Measurements from ENCODE around the gene LRBA.

LRBA gene

DNA sequence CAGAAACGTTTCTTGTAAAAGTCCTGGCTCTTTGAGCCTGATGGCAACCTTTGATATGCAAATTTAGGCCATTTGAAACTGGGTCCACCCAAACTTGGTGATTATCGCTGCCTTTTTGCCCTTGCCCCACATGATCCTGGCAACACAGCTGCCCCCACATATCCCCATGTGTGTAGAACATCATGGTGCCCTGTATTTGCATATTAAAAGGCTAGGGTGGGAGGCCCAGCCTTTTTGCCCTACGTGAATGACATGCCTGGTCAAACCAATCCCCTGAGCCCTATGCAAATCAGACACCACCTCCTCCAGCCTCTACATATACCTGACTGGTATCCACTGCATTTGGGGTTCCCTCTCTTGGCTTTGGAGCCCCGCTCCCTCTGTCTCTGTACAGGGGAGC, 230.8 kb downstream of the LRBA start:
- Histone ChIP-seq H3K27ac (ENCODE audit: low read depth, low read length) (no peak overlapping the region), H3K27me3 (ENCODE audit: control insufficient read depth in 1 of 2, insufficient read depth in 2 of 2, low read length in 2 of 2) (no peaks in the 10 kb centered on the region), H3K9me3 (ENCODE audit: low read length) (no peaks in the 10 kb centered on the region), H3K4me3 (ENCODE audit: low read depth in 1 of 2, low read length in 2 of 2) (no peak overlapping the region), H3K36me3 (ENCODE audit: insufficient read depth, low read length) (no peaks in the 10 kb centered on the region), H3K9ac (ENCODE audit: low read length) (no peak overlapping the region), H3K4me1 (ENCODE audit: insufficient read depth, low read length) (no peaks in the 10 kb centered on the region)

DNA sequence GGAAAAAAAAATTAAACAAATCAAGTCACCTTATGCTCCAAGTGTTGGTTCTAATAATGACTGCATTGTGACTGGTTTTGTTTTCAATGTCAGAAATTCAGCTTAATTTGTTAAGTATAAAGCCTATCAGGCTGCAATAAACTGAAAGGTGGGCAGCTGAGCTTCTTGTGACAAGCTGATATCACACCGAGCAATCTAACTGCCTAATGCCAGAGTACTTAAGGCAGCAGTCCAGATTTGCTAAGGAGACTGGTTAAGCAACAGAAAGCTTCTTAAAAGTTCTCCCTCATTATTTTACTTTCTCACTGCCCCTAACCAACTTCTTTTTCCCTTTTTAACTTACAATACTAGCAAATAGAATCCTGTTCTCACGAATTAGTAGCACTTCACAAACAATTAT, 232.2 kb downstream of the LRBA start:
- Histone ChIP-seq H3K36me3 (ENCODE audit: insufficient read depth, low read length) (no peaks in the 10 kb centered on the region), H3K9me3 (ENCODE audit: low read length) (no peaks in the 10 kb centered on the region), H3K9ac (ENCODE audit: low read length) (no peak overlapping the region), H3K4me3 (ENCODE audit: low read depth in 1 of 2, low read length in 2 of 2) (no peak overlapping the region), H3K4me1 (ENCODE audit: insufficient read depth, low read length) (no peaks in the 10 kb centered on the region), H3K27me3 (ENCODE audit: control insufficient read depth in 1 of 2, insufficient read depth in 2 of 2, low read length in 2 of 2) (no peaks in the 10 kb centered on the region), H3K27ac (ENCODE audit: low read depth, low read length) (no peak overlapping the region)

DNA sequence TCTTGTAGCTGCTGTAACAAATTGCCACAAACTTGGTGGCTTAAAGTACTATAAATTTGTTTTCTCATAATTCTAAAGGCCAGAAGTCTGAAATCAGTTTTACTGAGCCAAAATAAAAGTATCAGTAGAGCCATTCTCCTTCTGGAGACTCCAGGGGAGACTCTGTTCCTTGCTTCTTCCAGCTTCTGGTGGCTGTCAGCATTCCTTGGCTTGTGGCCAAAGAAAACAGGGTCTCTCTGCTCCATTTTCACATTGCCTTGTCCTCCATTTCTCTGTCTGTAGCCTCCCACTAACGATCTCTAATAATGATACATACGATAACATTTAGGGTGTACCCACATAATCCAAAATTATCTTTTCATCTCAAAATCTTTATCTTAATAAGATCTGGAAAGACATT, 232.8 kb downstream of the LRBA start:
- no peaks in the 10 kb centered on the region for H3K36me3 ChIP-seq (ENCODE audit: insufficient read depth, low read length)
- no peak overlapping the region for H3K27ac ChIP-seq (ENCODE audit: low read depth, low read length)
- no peak overlapping the region for H3K9ac ChIP-seq (ENCODE audit: low read length)
- no peaks in the 10 kb centered on the region for H3K4me1 ChIP-seq (ENCODE audit: insufficient read depth, low read length)
- no peaks in the 10 kb centered on the region for H3K9me3 ChIP-seq (ENCODE audit: low read length)
- H3K4me3 ChIP-seq (ENCODE audit: low read depth in 1 of 2, low read length in 2 of 2): no peak overlapping the region
- no peaks in the 10 kb centered on the region for H3K27me3 ChIP-seq (ENCODE audit: control insufficient read depth in 1 of 2, insufficient read depth in 2 of 2, low read length in 2 of 2)

DNA sequence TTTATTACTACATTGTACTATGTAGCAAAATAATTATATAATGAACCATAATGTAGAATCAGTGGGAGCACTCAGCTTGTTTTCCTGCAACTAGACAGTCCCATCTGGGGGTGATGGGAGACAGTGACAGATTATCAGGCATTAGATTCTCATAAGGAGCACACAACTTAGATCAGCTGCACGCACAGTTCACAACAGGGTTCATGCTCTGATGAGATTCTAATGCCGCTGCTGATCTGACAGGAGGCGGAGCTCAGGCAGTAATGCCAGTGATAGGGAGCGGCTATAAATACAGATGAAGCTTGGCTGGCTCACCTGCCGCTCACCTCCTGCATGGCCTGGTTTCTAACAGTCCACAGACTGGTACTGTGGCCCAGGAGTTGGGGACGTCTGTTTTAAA, 233.9 kb downstream of the LRBA start:
- Histone ChIP-seq H3K27me3 (ENCODE audit: control insufficient read depth in 1 of 2, insufficient read depth in 2 of 2, low read length in 2 of 2) (no peaks in the 10 kb centered on the region), H3K4me3 (ENCODE audit: low read depth in 1 of 2, low read length in 2 of 2) (no peak overlapping the region), H3K27ac (ENCODE audit: low read depth, low read length) (no peak overlapping the region), H3K9me3 (ENCODE audit: low read length) (no peaks in the 10 kb centered on the region), H3K36me3 (ENCODE audit: insufficient read depth, low read length) (no peaks in the 10 kb centered on the region), H3K9ac (ENCODE audit: low read length) (no peak overlapping the region), H3K4me1 (ENCODE audit: insufficient read depth, low read length) (no peaks in the 10 kb centered on the region)

DNA sequence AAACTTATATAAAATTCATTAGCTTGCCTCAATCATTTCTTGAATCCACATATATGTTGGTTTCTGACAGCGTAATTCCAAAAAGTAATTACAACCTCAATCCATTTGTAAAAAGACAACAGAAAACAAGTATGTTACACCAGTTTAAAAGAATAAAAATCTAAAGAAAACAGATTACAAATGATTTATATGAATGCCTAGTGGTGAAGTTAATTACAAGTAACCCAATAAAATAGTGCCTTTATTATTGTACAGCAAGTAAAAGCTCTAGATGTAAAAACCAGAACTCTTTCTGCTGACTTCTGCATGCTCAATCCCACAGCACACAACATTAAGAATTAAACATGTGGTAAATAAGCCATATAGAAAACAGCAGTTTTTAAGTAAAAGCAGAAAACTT, 235.4 kb downstream of the LRBA start:
- no peaks in the 10 kb centered on the region for H3K27me3 ChIP-seq (ENCODE audit: control insufficient read depth in 1 of 2, insufficient read depth in 2 of 2, low read length in 2 of 2)
- no peak overlapping the region for H3K4me3 ChIP-seq (ENCODE audit: low read depth in 1 of 2, low read length in 2 of 2)

DNA sequence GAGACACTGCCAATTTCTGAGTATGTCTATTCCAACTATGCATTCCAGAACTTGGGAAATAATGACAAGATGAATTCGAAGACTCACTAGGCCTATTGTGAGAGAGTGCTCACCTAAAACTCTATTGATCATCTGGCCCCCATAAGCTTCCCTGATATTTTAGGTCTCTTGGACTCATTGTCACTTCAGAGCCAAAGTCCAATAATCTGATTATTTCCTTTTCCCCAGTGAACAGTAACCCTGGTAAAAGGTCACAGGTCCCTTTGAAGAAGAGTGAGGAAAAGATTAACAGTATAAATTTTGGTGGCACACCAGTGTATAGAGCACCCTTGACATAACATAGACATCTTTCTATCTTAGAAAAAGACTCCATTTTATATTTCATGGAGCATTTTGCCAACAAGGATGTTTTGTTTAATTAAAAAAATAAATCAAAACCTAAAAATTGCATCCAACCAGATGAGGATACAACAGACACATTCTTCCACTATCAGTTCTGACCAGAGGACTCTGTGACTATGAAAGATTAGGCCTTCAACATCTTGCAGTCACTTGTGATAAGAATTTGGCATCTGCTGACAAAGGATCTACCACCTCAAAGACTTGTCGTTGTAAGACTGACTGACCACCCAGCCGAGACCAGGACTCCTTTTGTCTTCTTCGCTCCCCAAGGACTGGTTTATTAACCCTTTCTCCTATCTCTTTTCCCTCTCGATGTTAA, 241.2 kb downstream of the LRBA start:
- H3K9me3 ChIP-seq (ENCODE audit: low read length): no peaks in the 10 kb centered on the region
- H3K27me3 ChIP-seq (ENCODE audit: control insufficient read depth in 1 of 2, insufficient read depth in 2 of 2, low read length in 2 of 2): no peaks in the 10 kb centered on the region
- H3K4me3 ChIP-seq (ENCODE audit: low read depth in 1 of 2, low read length in 2 of 2): no peak overlapping the region
- H3K36me3 ChIP-seq (ENCODE audit: insufficient read depth, low read length): no peaks in the 10 kb centered on the region
- no peak overlapping the region for H3K27ac ChIP-seq (ENCODE audit: low read depth, low read length)
- no peaks in the 10 kb centered on the region for H3K4me1 ChIP-seq (ENCODE audit: insufficient read depth, low read length)
- H3K9ac ChIP-seq (ENCODE audit: low read length): no peak overlapping the region

More for the DNA sequence above, 235.4 kb downstream of the LRBA start:
- Histone ChIP-seq H3K9ac (ENCODE audit: low read length) (no peak overlapping the region), H3K9me3 (ENCODE audit: low read length) (no peaks in the 10 kb centered on the region), H3K36me3 (ENCODE audit: insufficient read depth, low read length) (no peaks in the 10 kb centered on the region), H3K27ac (ENCODE audit: low read depth, low read length) (no peak overlapping the region), H3K4me1 (ENCODE audit: insufficient read depth, low read length) (no peaks in the 10 kb centered on the region)

DNA sequence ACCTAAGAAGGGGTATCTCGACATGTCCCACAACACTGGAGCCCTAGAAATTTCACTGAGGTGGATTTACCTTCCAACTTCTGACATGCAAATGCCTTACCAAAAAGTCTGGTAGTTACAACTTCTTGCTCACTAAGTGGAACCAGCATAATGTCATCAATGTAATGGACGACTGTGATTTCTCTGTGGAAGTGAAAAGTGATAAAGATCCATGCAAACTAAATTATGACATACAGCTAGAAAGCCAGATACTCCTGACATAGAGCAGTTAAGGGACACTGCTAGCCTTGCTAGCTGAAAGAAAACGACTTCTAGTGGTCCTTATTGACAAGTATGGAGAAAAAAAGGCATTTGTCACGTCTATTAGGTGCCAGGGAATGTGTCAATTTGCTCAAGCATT, 242.1 kb downstream of the LRBA start:
- Histone ChIP-seq H3K4me3 (ENCODE audit: low read depth in 1 of 2, low read length in 2 of 2) (no peak overlapping the region), H3K4me1 (ENCODE audit: insufficient read depth, low read length) (no peaks in the 10 kb centered on the region), H3K36me3 (ENCODE audit: insufficient read depth, low read length) (no peaks in the 10 kb centered on the region), H3K27me3 (ENCODE audit: control insufficient read depth in 1 of 2, insufficient read depth in 2 of 2, low read length in 2 of 2) (no peaks in the 10 kb centered on the region), H3K9me3 (ENCODE audit: low read length) (no peaks in the 10 kb centered on the region), H3K9ac (ENCODE audit: low read length) (no peak overlapping the region), H3K27ac (ENCODE audit: low read depth, low read length) (no peak overlapping the region)

DNA sequence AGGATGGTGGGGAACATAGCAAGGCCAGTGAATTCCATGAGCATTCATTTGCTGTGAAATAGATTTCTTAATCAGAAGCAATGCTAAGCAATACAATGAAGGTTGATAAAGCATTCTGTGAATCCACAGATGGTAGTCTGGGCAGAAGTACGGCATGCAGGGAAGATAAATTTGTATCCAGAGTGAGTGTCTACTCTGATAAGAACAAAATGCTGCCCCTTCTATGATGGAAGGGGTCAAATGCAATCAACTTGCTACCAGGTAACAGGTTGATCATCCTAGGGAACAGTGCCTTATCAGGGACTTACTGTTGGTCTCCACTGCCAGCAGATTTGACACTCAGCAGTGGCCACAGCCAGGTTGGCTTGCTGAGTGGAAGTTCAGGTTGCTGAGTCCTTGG, 243.7 kb downstream of the LRBA start:
- no peaks in the 10 kb centered on the region for H3K4me1 ChIP-seq (ENCODE audit: insufficient read depth, low read length)
- no peaks in the 10 kb centered on the region for H3K36me3 ChIP-seq (ENCODE audit: insufficient read depth, low read length)
- H3K9ac ChIP-seq (ENCODE audit: low read length): no peak overlapping the region

DNA sequence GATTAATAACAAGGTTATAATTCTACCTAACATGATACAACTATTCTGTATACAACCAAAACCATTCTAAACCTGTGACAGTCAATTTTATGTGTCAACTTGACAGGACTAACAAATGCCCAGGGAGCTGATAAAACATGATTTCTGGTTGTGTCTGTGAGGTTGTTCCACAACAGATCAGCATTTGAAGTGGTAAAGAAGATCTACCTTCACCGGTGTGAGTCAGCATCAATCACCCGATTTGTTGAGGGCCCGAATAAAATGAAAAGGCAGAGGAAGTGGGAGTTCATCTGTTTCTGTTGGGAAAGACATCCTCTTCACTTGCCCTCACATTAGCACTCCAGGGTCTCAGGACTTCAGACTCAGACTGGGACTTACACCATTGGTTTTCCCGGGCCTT, 245.2 kb downstream of the LRBA start:
- Histone ChIP-seq H3K4me3 (ENCODE audit: low read depth in 1 of 2, low read length in 2 of 2) (no peak overlapping the region), H3K4me1 (ENCODE audit: insufficient read depth, low read length) (no peaks in the 10 kb centered on the region), H3K9me3 (ENCODE audit: low read length) (no peaks in the 10 kb centered on the region), H3K27ac (ENCODE audit: low read depth, low read length) (no peak overlapping the region), H3K36me3 (ENCODE audit: insufficient read depth, low read length) (no peaks in the 10 kb centered on the region), H3K9ac (ENCODE audit: low read length) (no peak overlapping the region), H3K27me3 (ENCODE audit: control insufficient read depth in 1 of 2, insufficient read depth in 2 of 2, low read length in 2 of 2) (no peaks in the 10 kb centered on the region)

More for the DNA sequence above, 243.7 kb downstream of the LRBA start:
- Histone ChIP-seq H3K4me3 (ENCODE audit: low read depth in 1 of 2, low read length in 2 of 2) (no peak overlapping the region), H3K27me3 (ENCODE audit: control insufficient read depth in 1 of 2, insufficient read depth in 2 of 2, low read length in 2 of 2) (no peaks in the 10 kb centered on the region), H3K27ac (ENCODE audit: low read depth, low read length) (no peak overlapping the region), H3K9me3 (ENCODE audit: low read length) (no peaks in the 10 kb centered on the region)

DNA sequence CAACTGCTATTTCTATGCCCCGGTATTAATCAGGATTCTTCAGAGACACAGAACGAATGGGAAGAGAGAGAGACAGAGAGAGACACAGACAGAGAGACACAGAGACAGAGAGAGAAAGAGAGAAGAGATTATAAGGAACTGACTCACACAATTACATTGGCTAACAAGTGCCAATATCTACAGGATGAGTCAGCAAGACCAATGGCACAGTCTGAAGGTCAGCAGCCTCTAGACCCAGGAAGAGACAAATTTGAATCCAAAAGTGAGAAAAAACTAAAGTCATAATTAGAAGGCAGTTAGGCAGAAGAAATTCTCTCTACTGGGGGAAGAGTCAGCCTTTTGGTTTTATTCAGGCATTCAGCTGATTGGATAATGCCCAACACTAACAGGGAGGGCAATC, 245.8 kb downstream of the LRBA start:
- Histone ChIP-seq H3K27me3 (ENCODE audit: control insufficient read depth in 1 of 2, insufficient read depth in 2 of 2, low read length in 2 of 2) (no peaks in the 10 kb centered on the region), H3K27ac (ENCODE audit: low read depth, low read length) (no peak overlapping the region), H3K36me3 (ENCODE audit: insufficient read depth, low read length) (no peaks in the 10 kb centered on the region), H3K9ac (ENCODE audit: low read length) (no peak overlapping the region), H3K4me3 (ENCODE audit: low read depth in 1 of 2, low read length in 2 of 2) (no peak overlapping the region), H3K9me3 (ENCODE audit: low read length) (no peaks in the 10 kb centered on the region), H3K4me1 (ENCODE audit: insufficient read depth, low read length) (no peaks in the 10 kb centered on the region)

DNA sequence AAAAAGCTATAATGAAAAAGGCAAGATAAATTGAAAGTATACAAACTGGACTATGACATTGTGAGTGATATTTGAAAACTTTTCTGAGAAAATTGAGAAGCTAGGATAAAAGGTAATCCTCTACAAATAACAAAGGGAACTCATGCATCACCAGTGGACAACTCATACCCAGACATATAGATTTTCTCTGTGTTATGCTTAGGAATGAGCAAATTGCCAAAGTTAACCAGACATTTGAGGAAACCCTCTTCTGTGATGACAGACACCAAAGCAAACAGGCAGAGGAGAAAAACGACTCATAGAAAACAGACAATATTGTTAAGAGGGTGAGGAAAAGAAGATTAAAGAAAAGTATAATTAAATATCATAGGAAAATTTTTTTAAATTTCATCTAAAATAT, 246.6 kb downstream of the LRBA start:
- Histone ChIP-seq H3K27me3 (ENCODE audit: control insufficient read depth in 1 of 2, insufficient read depth in 2 of 2, low read length in 2 of 2) (no peaks in the 10 kb centered on the region), H3K4me1 (ENCODE audit: insufficient read depth, low read length) (no peaks in the 10 kb centered on the region), H3K9ac (ENCODE audit: low read length) (no peak overlapping the region), H3K9me3 (ENCODE audit: low read length) (no peaks in the 10 kb centered on the region), H3K36me3 (ENCODE audit: insufficient read depth, low read length) (no peaks in the 10 kb centered on the region), H3K4me3 (ENCODE audit: low read depth in 1 of 2, low read length in 2 of 2) (no peak overlapping the region), H3K27ac (ENCODE audit: low read depth, low read length) (no peak overlapping the region)

DNA sequence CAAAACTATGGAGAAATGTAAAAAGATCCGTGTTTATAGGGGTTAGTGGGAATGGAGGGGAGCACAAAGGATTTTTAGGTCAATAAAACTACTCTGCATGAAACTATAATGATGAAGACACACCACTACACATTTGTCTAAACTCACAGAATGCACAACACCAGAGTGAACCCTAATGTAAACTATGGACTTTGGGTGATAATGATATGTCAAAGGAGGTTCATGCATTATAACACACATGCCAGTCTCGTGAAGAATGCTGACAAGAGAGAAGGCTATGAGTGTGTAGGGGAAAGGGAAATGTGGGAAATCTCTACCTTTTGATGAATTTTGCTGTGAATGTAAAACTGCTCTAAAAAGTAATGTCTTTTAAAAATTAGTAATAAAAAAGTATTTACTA, 249.9 kb downstream of the LRBA start:
- Histone ChIP-seq H3K9ac (ENCODE audit: low read length) (no peak overlapping the region), H3K27ac (ENCODE audit: low read depth, low read length) (no peak overlapping the region), H3K9me3 (ENCODE audit: low read length) (no peaks in the 10 kb centered on the region), H3K36me3 (ENCODE audit: insufficient read depth, low read length) (no peaks in the 10 kb centered on the region), H3K4me3 (ENCODE audit: low read depth in 1 of 2, low read length in 2 of 2) (no peak overlapping the region), H3K27me3 (ENCODE audit: control insufficient read depth in 1 of 2, insufficient read depth in 2 of 2, low read length in 2 of 2) (no peaks in the 10 kb centered on the region), H3K4me1 (ENCODE audit: insufficient read depth, low read length) (no peaks in the 10 kb centered on the region)
